ENCODE results near the gene OGDHL.

DNA sequence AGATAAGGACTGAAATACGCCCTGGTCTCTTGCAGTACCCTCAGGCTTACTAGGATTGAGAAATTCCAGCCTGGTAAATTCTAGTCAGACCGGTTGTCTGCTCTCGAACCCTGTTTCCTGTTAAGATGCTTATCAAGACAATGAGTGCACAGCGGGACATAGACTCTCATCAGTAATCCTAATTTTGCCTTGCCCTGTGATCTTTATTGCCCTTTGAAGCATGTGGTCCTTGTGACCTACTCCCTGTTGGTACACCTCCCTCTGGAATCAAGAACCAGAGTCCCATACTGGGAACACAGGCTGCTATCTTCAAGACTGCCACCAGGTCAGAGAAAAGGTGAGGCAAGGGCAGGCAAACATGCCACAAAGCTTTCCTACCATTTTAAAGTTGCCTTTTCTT lies 75.5 kb downstream of the OGDHL start:
- TF ChIP-seq EP300 (IDR thresholded peaks at IDR 0.05) = no peak
- TF ChIP-seq CTCF (IDR thresholded peaks at IDR 0.05) = no peak
- no peak for TF ChIP-seq POLR2A (IDR thresholded peaks at IDR 0.05)

Measured in stomach (tissue), 4 donors.